GM12864 (cell line): Measurements from ENCODE around the gene GNG14.
"Not testable (repeated sequence)": the region's sequence is repeated elsewhere in the genome, so short reads cannot be mapped to it uniquely, and the experiment has no call there.

Source experiments
- DNase-seq: peaks from one replicate; pipeline ENCODE4 v3.0.0-alpha.2; 2011; ENCODE audit warnings: low read depth
- H3K4me3 ChIP-seq: 2 replicates; pipeline ENCODE4 v1.5.1; 2011; ENCODE audit warnings: mild to moderate bottlenecking, low read depth, low read length, control low read depth
- TF ChIP-seq, protein P1 (sequence below): IDR thresholded peaks from 2 replicates; pipeline ENCODE4 v1.5.1; 2011; ENCODE audit warnings: low read depth, mild to moderate bottlenecking, moderate library complexity, low read length, control low read depth, inconsistent platforms; ENCODE audit errors: missing control alignments

Gene GNG14

GRCh38 chr19:12675399-12675798 is 12.4 kb upstream of the GNG14 start:
- TF ChIP-seq, protein P1, sequence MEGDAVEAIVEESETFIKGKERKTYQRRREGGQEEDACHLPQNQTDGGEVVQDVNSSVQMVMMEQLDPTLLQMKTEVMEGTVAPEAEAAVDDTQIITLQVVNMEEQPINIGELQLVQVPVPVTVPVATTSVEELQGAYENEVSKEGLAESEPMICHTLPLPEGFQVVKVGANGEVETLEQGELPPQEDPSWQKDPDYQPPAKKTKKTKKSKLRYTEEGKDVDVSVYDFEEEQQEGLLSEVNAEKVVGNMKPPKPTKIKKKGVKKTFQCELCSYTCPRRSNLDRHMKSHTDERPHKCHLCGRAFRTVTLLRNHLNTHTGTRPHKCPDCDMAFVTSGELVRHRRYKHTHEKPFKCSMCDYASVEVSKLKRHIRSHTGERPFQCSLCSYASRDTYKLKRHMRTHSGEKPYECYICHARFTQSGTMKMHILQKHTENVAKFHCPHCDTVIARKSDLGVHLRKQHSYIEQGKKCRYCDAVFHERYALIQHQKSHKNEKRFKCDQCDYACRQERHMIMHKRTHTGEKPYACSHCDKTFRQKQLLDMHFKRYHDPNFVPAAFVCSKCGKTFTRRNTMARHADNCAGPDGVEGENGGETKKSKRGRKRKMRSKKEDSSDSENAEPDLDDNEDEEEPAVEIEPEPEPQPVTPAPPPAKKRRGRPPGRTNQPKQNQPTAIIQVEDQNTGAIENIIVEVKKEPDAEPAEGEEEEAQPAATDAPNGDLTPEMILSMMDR = no peak
- no peak overlapping the region for H3K4me3 ChIP-seq
- DNase-seq = no peak

- no peak overlapping the region for H3K4me3 ChIP-seq
- TF ChIP-seq, protein P1 = no peak
- no peak for DNase-seq
Observed at GRCh38 chr19:12675940-12676339, 11.9 kb upstream of the GNG14 start.

- no peak for DNase-seq
- TF ChIP-seq, protein P1 = peak; percentile 96
- no peak overlapping the region for H3K4me3 ChIP-seq
Observed at GRCh38 chr19:12676384-12676792, 11.4 kb upstream of the GNG14 start.

DNA sequence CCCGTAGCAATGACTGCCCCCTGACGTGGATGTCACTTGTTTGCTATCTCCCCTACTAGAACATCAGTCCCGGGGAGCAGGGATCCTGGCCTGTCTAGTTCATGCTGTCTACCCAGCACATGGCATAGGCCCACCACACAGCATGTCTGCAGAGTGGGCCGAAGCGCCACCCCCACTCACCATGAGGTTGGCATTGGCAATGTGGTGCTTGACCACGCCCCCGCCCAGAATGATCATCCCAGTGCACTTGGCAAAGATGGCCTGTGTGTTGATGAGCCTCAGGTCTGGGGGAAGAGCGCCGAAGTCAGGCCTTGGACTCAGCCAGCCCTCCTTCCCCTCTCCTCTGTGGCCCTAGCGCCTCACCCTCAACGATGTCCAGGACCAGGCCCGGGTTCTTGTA is 10.9 kb upstream of the GNG14 start:
- DNase-seq = no peak
- H3K4me3 ChIP-seq = no peak overlapping the region
- TF ChIP-seq, protein P1 = no peak

GRCh38 chr19:12678039-12678438 is 9.8 kb upstream of the GNG14 start:
- not testable (repeated sequence) for DNase-seq, H3K4me3 ChIP-seq

DNA sequence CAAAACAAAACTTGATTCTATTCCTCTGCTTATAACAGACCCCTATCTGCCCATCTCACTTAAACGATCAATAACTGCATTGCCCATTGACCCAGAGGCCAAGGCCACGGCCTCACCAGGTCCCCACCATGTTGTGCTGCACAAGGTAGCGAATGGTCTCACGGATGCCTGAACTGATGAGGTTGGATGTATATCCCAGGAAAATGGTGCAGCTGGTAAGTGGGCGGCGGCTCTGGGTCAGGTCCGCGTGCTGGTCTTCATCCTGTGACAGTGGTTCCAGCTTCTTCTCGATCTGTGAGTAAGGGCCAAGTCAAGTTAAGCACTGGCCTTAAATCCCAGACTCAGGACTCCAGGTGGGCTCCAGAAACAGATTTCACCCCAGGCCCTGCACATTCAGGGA is 7.8 kb upstream of the GNG14 start:
- TF ChIP-seq, protein P1 = no peak
- H3K4me3 ChIP-seq = peak overlapping the region; percentile 9
- DNase-seq = no peak

- H3K4me3 ChIP-seq = peak within 1 kb of the TSS; percentile 74
- DNase-seq = peak; percentile 99
- TF ChIP-seq, protein P1 = no peak
Observed at GRCh38 chr19:12681074-12681987, 6.5 kb upstream of the GNG14 start, which contains the start of gene DHPS. Gene DHPS, minus strand, starts transcription at chr19:12681880. Its CDS starts 114 bp downstream, at chr19:12681766.
